H1 (cell line): Measurements from ENCODE around the gene DYNC1LI1. TPM values are rescaled to one million over a fixed set of nuclear protein-coding genes. Genes with fewer than 3 reads are reported as not detected.

Experiments
- CTCF ChIA-PET: fragments of 300-600 bp; sonication (Branson Sonifier 250); formaldehyde crosslinking; loops from one replicate; lab custom pipeline; 2021; ENCODE audit not compliant: partially characterized antibody; lab: Charles Lee
- POLR2A ChIA-PET: fragments of 300-600 bp; sonication (Branson Sonifier 250); formaldehyde crosslinking; loops from one replicate; lab custom pipeline; 2021; ENCODE audit warnings: inconsistent platforms; ENCODE audit not compliant: partially characterized antibody; lab: Charles Lee
- DNase-seq, 2 experiments: peaks; one replicate each; pipeline versions ENCODE4 v3.0.0 to v3.0.0-alpha.2; 2010 to 2022; ENCODE audit warnings: low spot score in 2 of 2, low read depth in 1 of 2, mixed read lengths in 1 of 2
- FAIRE-seq: peaks from 2 replicates; lab custom pipeline; 2011; peaks lifted over from hg19 to GRCh38; lab: Jason Lieb, UNC
- H2AFZ ChIP-seq: 2 replicates; pipeline ENCODE4 v1.8.1; 2012; ENCODE audit warnings: low read length, inconsistent platforms
- H2AK5ac ChIP-seq: 2 replicates; pipeline ENCODE4 v1.6.1; 2013; ENCODE audit warnings: low read depth, low read length
- H2BK120ac ChIP-seq: replicated peaks from 2 replicates; pipeline ENCODE3; 2013; ENCODE audit warnings: low read depth, low read length, inconsistent platforms
- H2BK12ac ChIP-seq: 2 replicates; pipeline ENCODE4 v1.6.1; 2013; ENCODE audit warnings: low read depth, low read length
- H2BK15ac ChIP-seq: 2 replicates; pipeline ENCODE4 v1.6.1; 2013; ENCODE audit warnings: low read length
- H2BK20ac ChIP-seq: 2 replicates; pipeline ENCODE4 v1.6.1; 2013; ENCODE audit warnings: low read length
- H2BK5ac ChIP-seq: 2 replicates; pipeline ENCODE4 v1.6.1; 2013; ENCODE audit warnings: low read depth, low read length
- H3K14ac ChIP-seq: 2 replicates; pipeline ENCODE4 v1.6.1; 2013; ENCODE audit warnings: inconsistent platforms; ENCODE audit not compliant: insufficient read length
- H3K18ac ChIP-seq: 2 replicates; pipeline ENCODE4 v1.6.1; 2013; ENCODE audit warnings: low read length; ENCODE audit errors: extremely low read depth
- H3K23ac ChIP-seq: 2 replicates; pipeline ENCODE4 v1.6.1; 2013; ENCODE audit warnings: inconsistent platforms; ENCODE audit not compliant: insufficient read length
- H3K23me2 ChIP-seq: 2 replicates; pipeline ENCODE4 v1.6.1; 2013; ENCODE audit warnings: low read depth, low read length
- H3K27ac ChIP-seq: 2 replicates; pipeline ENCODE4 v1.6.1; 2011; ENCODE audit warnings: low read depth, low read length, inconsistent platforms
- H3K27me3 ChIP-seq, 4 experiments: replicated peaks in 1 of 4; 1 replicate in 1 of 4; 2 replicates in 3 of 4; pipeline versions ENCODE4 v1.6.1 to v1.8.1; 2011 to 2013; ENCODE audit warnings: low read length in 3 of 4, mild to moderate bottlenecking in 3 of 4, inconsistent platforms in 2 of 4, mixed read lengths in 2 of 4, moderate library complexity in 1 of 4; ENCODE audit not compliant: control insufficient read depth in 3 of 4, insufficient read depth in 3 of 4; ENCODE audit errors: extremely low read depth in 1 of 4
- H3K36me3 ChIP-seq, 4 experiments: 2 replicates each; pipeline versions ENCODE4 v1.6.1 to v1.8.1; 2011 to 2013; ENCODE audit warnings: mild to moderate bottlenecking in 4 of 4, low read length in 3 of 4, moderate library complexity in 2 of 4, control low read depth in 1 of 4, inconsistent platforms in 1 of 4; ENCODE audit not compliant: insufficient read depth in 4 of 4, control insufficient read depth in 2 of 4
- H3K4ac ChIP-seq: replicated peaks from 2 replicates; pipeline ENCODE3; 2013; ENCODE audit warnings: low read length, low read depth, mixed read lengths, inconsistent platforms; ENCODE audit not compliant: insufficient read length
- H3K4me1 ChIP-seq, 4 experiments: replicated peaks in 1 of 4; 1 replicate in 1 of 4; 2 replicates in 3 of 4; pipeline versions ENCODE4 v1.6.1 to v1.8.1; 2011 to 2013; ENCODE audit warnings: low read length in 3 of 4, inconsistent platforms in 2 of 4, mixed read lengths in 1 of 4; ENCODE audit not compliant: insufficient read depth in 4 of 4, control insufficient read depth in 3 of 4
- H3K4me2 ChIP-seq, 2 experiments: 2 replicates each; pipeline versions ENCODE4 v1.6.1 to v1.8.1; 2011 to 2013; ENCODE audit warnings: low read depth in 2 of 2, low read length in 2 of 2, control low read depth in 1 of 2, inconsistent platforms in 1 of 2, mild to moderate bottlenecking in 1 of 2; ENCODE audit not compliant: insufficient read depth in 1 of 2
- H3K4me3 ChIP-seq, 4 experiments: fragments of 200-600, 300-600 bp in 1 of 4; sonication (generic), shearing (Covaris generic), sonication (Bioruptor Twin) in 1 of 4; 2 replicates each; pipeline versions ENCODE4 v1.5.1 to v1.8.1; 2011 to 2016; ENCODE audit warnings: low read length in 4 of 4, low read depth in 3 of 4, control low read depth in 2 of 4, inconsistent platforms in 2 of 4, mild to moderate bottlenecking in 2 of 4, mixed read lengths in 1 of 4, moderate library complexity in 1 of 4; ENCODE audit not compliant: insufficient read depth in 2 of 4; ENCODE audit errors: extremely low read depth in 1 of 4
- H3K56ac ChIP-seq: replicated peaks from 2 replicates; pipeline ENCODE3; 2013; ENCODE audit warnings: low read depth, mild to moderate bottlenecking, mixed read lengths, low read length, inconsistent platforms; ENCODE audit not compliant: insufficient read length
- H3K79me1 ChIP-seq: 2 replicates; pipeline ENCODE4 v1.6.1; 2013; ENCODE audit warnings: low read depth, low read length, control low read depth
- H3K79me2 ChIP-seq, 2 experiments: 2 replicates each; pipeline versions ENCODE4 v1.6.1 to v1.8.1; 2012 to 2013; ENCODE audit warnings: low read length in 2 of 2, mild to moderate bottlenecking in 2 of 2, inconsistent platforms in 1 of 2; ENCODE audit not compliant: insufficient read depth in 2 of 2, control insufficient read depth in 1 of 2
- H3K9ac ChIP-seq, 4 experiments: replicated peaks in 1 of 4; 1 replicate in 1 of 4; 2 replicates in 3 of 4; pipeline versions ENCODE4 v1.6.1 to v1.8.1; 2011 to 2013; ENCODE audit warnings: low read depth in 3 of 4, low read length in 3 of 4, control low read depth in 2 of 4, mild to moderate bottlenecking in 2 of 4, moderate library complexity in 2 of 4, inconsistent platforms in 1 of 4; ENCODE audit errors: extremely low read depth in 1 of 4
- H3K9me3 ChIP-seq, 2 experiments: 2 replicates each; pipeline versions ENCODE4 v1.6.1 to v1.8.1; 2012 to 2013; ENCODE audit warnings: mild to moderate bottlenecking in 2 of 2, moderate library complexity in 2 of 2, control low read depth in 1 of 2, inconsistent platforms in 1 of 2, low read depth in 1 of 2, low read length in 1 of 2, mixed read lengths in 1 of 2; ENCODE audit not compliant: insufficient read depth in 2 of 2
- H4K20me1 ChIP-seq, 2 experiments: replicated peaks in 1 of 2; 2 replicates each; pipeline versions ENCODE3 to v1.8.1; 2011 to 2013; ENCODE audit warnings: inconsistent platforms in 2 of 2, low read length in 2 of 2, mild to moderate bottlenecking in 1 of 2; ENCODE audit not compliant: insufficient read depth in 2 of 2, control insufficient read depth in 1 of 2
- H4K5ac ChIP-seq: 2 replicates; pipeline ENCODE4 v1.6.1; 2013; ENCODE audit warnings: low read length, low read depth, mixed read lengths, inconsistent platforms; ENCODE audit not compliant: insufficient read length
- H4K8ac ChIP-seq: 2 replicates; pipeline ENCODE4 v1.8.0; 2013; ENCODE audit warnings: mild to moderate bottlenecking, moderate library complexity, low read length, inconsistent platforms; ENCODE audit not compliant: insufficient read depth; ENCODE audit errors: extremely low read depth
- H4K91ac ChIP-seq: replicated peaks from 2 replicates; pipeline ENCODE3; 2013; ENCODE audit warnings: low read length, mixed read lengths, inconsistent platforms; ENCODE audit not compliant: insufficient read length
- BRCA1 ChIP-seq: IDR thresholded peaks from 2 replicates; pipeline ENCODE4 v1.6.1; 2012; ENCODE audit warnings: low read depth, low read length, improper control_type of control experiment
- FOSL1 ChIP-seq: IDR thresholded peaks from 2 replicates; pipeline ENCODE4 v1.6.1; 2011; ENCODE audit warnings: mild to moderate bottlenecking, low read depth, low read length, moderate library complexity; ENCODE audit not compliant: insufficient read depth
- GABPA ChIP-seq: IDR thresholded peaks from 2 replicates; pipeline ENCODE4 v1.6.1; 2011; ENCODE audit warnings: mild to moderate bottlenecking, low read length, moderate library complexity, borderline replicate concordance; ENCODE audit not compliant: insufficient read depth
- KDM1A ChIP-seq: fragments of 200-600, 300-600 bp; sonication (generic); IDR thresholded peaks from 2 replicates; pipeline ENCODE4 v1.7.1; 2016; ENCODE audit warnings: mild to moderate bottlenecking, low read length, borderline replicate concordance
- SIN3A ChIP-seq, 2 experiments: IDR thresholded peaks in 1 of 2; conservative IDR thresholded peaks in 1 of 2; 2 replicates each; pipeline ENCODE4 v1.6.1; 2011 to 2012; ENCODE audit warnings: low read length in 2 of 2, improper control_type of control experiment in 1 of 2, low read depth in 1 of 2, mild to moderate bottlenecking in 1 of 2
- SIRT6 ChIP-seq: IDR thresholded peaks from one replicate; pipeline ENCODE4 v1.7.1; 2012; ENCODE audit warnings: low read length, inconsistent platforms
- SUZ12 ChIP-seq: fragments of 200-600 bp; sonication (generic); IDR thresholded peaks from 2 replicates; pipeline ENCODE4 v1.6.1; 2012; ENCODE audit warnings: mild to moderate bottlenecking, inconsistent platforms, low read length, moderate library complexity, mixed read lengths
- polyA plus RNA-seq, 7 experiments: library from polyadenylated mRNA; depleted of rRNA in 3 of 7; stranded (reverse) in 5 of 7; unstranded in 2 of 7; fragments of >200 nt in 5 of 7; fragments of 200-250 nt in 2 of 7; gene quantifications; 1 replicate in 5 of 7; 2 replicates in 1 of 7; 4 replicates in 1 of 7; pipeline versions ENCODE4 v1.2.1 to v1.2.3, GENCODE V29; 2011 to 2013; ENCODE audit warnings: missing spikeins in 2 of 7, mixed read lengths in 2 of 7
- total RNA-seq: library from RNA; stranded (reverse); fragmentation: NEBNext Ultra II Directional; extraction: Animal tissue kit (Norgen Biotek cat#: 25700); gene quantifications from 2 replicates; pipeline ENCODE4 v1.2.1, GENCODE V29; 2021

DYNC1LI1 gene
- total and polyA plus RNA-seq, 2 of the 8 experiments (the other 6 are each of a cell fraction or from before 2014, with no cell fraction given) = 13.6 to 45.1 TPM

- H3K4ac ChIP-seq = no peak overlapping the region
- H2BK20ac ChIP-seq = no peak overlapping the region
- no peak overlapping the region for H2BK15ac ChIP-seq
- H4K20me1 ChIP-seq = peaks cover 0 to 5% of the 10 kb centered on the region in 2 experiments
- CTCF ChIA-PET = interaction anchor here (0.6 to 0.8 kb wide), 2 partner anchors 147 to 176 kb away, joined by 3 read pairs; no protein-coding TSS in a partner anchor
- TF ChIP-seq GABPA (no peak), FOSL1 (no peak), SIN3A (conservative IDR thresholded peaks at IDR 0.05 in 1 of 2, IDR thresholded peaks at IDR 0.05 in 1 of 2; ENCODE audit: low read depth in 1 of 2, low read length in 2 of 2) (no peak), BRCA1 (no peak), SUZ12 (no peak), SIRT6 (no peak), KDM1A (no peak)
- TF ChIP-seq, all 59 proteins: peak for 0
- Histone ChIP-seq H3K27me3 (no peaks in the 10 kb centered on the region), H3K23ac (no peak overlapping the region), H2AFZ (no peak overlapping the region), H2BK12ac (no peak overlapping the region), H3K4me1 (no peaks in the 10 kb centered on the region), H3K79me2 (peaks cover 0 to 50% of the 10 kb centered on the region in 2 experiments; a peak in 2 of 4 replicates), H3K56ac (no peak overlapping the region), H3K9ac (no peak overlapping the region), H2AK5ac (no peak overlapping the region), H3K4me2 (no peak overlapping the region), H3K27ac (no peak overlapping the region), H3K36me3 (peaks cover 0 to 4% (median 0%) of the 10 kb centered on the region in 4 experiments; a peak in 1 of 8 replicates), H3K18ac (no peak overlapping the region), H2BK5ac (no peak overlapping the region), H2BK120ac (no peak overlapping the region), H4K5ac (no peak overlapping the region), H3K14ac (no peak overlapping the region), H3K4me3 (no peak overlapping the region), H3K79me1 (no peaks in the 10 kb centered on the region; the same call in 1 of the 2 replicates), H4K91ac (no peak overlapping the region), H3K23me2 (no peaks in the 10 kb centered on the region), H3K9me3 (no peaks in the 10 kb centered on the region), H4K8ac (no peak overlapping the region)
- no peak for FAIRE-seq
- no peak for DNase-seq
- POLR2A ChIA-PET = interaction anchor here (1.1 kb wide), 1 partner anchor 75 kb away, joined by 3 read pairs; the partner anchor contains the start of gene DYNC1LI1
Measured at GRCh38 chr3:32495085-32495484, 75.6 kb downstream of the DYNC1LI1 start.
